Non-pigmented ciliary epithelial cell (primary cell): ENCODE measurements around the gene ARHGEF11.

ENCODE experiments used
- DNase-seq: peaks from one replicate; pipeline ENCODE4 v3.0.0-alpha.2; 2010; ENCODE audit warnings: low read depth

Gene ARHGEF11

DNA sequence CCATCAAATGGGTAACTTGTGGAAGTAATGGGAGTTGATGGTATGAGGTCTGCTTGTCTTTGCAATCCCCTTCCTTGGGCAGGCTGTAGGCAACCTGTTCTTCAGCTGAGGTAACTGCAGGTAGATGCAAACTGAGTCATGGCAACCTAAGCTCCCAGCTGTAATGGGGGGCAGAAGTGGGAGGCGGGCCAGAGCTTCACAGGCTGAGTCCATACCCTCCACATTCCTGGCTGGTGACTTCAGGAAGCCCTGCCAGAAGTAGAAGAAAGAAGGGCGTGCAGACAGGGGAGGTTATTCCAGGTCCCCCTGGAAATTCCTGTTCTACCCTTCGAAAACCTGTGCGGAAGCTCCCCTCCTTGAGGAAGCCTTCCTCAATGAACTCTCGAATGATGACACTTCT is 44.9 kb downstream of the ARHGEF11 start:
- no peak for DNase-seq

DNA sequence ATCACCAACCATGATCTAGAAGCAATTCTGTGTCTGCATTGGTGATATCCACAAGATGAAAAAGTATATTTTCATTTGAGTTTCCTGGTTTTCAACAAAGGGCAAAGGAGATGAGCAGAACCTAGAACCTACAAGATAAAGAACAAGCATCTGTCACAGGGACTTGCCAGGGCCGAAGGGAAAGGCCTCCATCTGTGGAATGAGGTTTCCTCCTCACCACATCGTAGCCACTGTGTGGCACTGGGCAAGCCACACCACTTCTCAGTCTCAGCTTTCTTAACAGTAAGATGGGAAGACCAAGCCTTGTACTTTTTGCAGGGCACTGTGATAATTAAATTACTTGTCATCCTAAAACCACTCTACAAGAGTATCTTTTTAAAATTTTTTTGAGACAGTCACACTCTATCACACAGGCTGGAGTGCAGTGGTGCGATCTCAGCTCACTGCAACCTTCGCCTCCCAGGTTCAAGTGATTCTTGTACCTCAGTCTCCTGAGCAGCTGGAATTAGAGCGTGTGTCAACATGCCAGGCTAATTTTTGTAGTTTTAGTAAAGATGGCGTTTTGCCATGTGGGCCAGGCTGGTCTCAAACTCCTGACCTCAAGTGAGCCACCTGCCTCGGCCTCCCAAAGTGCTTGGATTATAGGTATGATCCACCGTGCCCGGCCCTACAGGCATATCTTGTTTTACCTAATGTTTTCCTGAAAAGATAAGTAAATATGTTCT is 45.8 kb downstream of the ARHGEF11 start:
- DNase-seq = no peak

DNA sequence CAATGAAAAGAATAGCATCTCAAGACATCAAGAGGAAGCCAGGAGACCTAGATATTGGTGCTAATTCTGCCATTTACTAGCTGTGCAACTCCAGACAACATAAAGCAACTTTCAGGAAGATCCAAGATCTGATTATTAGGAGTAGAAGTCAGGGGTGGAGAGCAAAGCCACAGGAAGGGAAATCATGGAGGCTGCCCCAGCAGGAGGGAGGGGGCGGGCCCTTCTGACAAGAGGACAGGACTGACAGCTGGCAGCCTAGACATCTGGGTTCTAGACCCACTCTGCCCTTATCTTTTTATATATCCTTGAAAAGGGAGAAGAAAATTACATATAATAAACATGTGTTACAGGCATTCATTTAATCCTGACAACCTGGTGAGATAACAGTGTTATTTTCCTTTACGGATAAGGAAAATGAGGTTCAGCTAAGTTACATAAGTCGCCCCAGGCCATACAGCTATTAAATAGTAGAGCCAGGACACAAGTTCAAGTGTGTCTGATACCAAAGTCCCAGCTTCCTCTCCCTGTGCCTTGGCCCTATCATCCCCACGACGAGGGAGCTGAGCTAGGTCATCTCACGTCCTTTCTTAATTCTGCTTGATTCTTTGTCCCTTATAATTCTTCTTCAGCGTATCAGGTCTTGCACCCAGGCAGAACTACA is 46.6 kb downstream of the ARHGEF11 start:
- no peak for DNase-seq

DNA sequence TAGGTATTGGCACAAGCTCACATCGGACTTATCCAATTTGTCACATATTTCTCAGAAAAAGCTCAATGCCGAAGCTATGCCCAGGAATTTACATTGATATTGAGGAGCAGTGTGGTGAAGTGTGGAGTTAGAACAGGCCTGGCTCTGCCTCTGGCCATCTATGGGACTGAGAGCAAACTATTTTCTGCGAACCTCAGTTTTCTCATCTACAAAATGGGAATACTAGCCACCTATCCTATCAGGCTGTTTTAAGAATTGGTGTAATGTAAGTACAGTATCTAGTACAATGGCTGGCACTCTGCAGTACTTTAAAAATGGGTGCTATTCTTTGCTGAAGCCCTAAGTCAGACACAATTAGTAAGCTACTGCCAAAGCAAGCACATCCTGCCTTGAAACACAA is 47.2 kb downstream of the ARHGEF11 start:
- DNase-seq = no peak

DNA sequence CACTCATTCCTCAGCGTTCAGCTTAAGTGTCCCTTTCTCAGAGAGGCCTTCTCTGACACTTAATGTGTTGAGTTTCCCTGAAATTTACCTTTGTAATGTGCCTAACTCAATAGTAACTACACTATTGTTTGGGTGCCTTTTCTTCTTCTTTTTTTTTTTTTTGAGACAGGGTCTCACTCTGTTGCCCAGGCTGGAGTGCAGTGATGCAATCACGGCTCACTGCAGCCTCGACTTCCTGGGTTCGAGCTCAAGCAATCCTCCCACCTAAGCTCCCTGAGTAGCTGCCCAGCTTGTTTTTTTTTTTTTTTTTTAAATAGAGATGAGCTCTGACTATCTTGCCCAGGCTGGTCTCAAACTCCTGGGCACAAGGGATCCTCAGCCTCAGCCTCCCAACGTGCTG is 50.1 kb downstream of the ARHGEF11 start:
- no peak for DNase-seq

DNA sequence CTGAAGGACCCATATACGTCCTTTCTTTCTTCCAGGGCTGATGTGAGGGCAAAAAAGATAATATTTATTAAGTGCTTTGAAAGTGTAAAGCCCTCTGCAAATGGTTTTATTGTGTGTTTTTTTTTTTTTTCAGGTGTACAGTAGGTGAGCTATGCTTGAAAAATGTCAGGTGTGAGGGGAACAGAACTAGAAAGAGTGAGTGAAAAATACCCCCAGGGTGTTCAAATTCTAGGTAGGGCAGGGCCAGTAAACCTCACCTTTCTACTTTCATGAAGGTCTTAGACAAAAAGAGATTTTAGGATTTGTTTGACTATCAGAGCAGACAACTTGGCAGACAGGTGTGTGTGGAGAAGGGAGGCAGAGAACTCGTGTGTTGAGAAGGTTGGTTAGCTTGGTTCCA is 51.3 kb downstream of the ARHGEF11 start:
- DNase-seq = no peak

DNA sequence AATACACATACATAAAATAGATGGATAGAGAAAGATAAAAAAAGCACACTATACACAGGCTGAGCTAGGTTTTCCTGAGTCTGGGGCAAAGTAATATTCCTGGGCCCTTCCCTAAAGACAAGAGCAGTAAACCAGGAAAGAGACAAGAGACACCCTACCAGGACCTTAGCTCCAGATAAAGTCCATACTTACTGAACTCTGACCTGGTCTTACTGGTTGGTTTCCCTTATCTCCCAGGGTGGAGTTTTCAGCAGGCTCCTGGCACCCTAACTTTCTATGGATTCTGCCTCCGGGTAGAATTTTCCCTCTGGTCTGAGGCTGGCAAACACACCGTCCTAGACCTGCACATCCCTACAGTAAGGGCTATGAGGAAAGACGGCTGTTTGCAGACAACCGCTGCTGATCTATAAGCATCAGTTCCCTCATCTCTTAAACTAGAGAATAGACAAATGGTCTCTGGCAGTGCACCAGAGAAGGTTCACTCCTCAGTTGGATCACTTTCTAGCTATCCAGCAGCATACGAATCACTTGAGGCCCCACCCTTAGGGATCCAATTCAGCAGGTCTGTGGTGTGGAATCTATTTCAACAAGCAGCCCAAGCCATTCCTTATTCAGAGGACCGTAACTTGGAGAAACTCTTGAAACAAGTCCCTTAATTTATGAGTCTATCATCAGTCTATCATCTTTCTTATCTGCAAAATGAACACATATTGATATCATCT is 52.0 kb downstream of the ARHGEF11 start:
- DNase-seq = no peak

DNA sequence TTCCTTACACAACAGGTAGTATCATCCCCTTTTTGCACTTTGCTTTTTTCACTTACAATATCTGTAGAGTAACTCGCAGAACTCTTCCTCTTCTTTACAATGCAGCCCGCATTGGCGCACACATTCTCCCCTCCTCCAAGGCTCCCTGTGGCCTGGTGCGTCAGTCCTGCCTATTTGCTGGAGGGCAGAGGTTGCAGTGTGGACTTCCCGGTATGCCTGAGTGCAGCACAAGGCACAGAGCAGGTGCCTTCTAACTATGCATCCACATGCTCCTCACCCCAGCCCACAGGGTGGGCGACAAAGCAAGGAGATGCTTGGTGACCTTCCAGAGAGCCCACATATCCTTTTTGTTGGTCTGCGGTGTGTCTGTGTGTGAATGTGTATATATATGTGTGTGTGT is 53.3 kb downstream of the ARHGEF11 start:
- DNase-seq = no peak

DNA sequence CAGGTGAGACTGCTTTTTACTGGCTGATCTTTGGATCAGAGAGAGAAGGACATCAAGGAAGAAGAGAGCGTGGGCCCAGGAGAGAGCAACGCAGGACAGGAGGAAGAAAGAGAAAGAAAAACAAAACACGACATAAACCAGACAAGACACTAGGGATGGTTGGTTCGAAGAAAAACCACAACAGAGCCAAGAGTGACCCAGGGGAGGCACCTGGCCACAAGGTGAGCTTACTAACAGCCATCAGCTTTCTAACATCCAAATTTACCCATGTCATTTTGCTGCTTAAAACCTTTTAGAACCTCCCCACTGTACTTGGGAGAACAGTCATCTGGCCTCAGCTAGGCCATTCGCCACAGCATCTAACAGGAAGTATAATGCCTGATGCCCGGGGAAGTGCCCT is 57.8 kb downstream of the ARHGEF11 start:
- no peak for DNase-seq

DNA sequence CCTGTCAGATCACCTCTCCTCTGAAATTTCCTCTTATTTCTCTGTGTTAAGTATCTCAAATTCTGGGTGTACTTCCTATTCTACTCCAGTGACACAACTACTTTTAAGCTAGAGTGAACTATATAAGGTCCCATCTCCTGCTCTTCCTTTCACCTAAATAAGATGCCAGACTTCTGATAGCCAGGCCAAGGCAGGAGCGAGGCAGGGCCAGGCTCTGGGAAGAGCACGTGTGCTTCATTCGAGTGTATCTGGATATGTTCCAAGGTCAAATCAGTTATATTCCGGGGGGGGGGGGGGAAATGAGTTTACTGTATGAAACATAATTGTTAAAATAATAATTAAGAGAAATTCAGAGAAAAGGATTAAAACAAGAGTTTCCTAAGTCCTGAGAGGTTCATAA is 65.0 kb downstream of the ARHGEF11 start:
- DNase-seq = no peak

DNA sequence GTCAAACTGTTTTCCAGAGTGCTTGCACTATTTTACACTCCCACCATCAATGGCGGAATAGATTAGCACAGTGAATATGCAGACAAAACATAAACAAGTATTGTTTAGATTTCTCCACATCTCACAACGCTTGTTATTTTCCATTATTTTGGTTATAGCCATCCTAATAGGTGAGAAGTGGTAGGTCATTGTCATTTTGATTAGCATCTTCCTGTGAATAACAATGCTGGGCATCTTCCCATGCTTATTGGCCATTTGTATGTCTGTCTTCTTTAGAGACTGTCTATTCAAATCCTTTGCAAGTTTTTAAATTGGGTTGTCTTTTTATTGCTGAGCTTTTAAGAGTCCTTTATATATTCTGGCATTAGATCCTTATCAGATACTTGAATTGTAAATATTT is 70.5 kb downstream of the ARHGEF11 start:
- no peak for DNase-seq

DNA sequence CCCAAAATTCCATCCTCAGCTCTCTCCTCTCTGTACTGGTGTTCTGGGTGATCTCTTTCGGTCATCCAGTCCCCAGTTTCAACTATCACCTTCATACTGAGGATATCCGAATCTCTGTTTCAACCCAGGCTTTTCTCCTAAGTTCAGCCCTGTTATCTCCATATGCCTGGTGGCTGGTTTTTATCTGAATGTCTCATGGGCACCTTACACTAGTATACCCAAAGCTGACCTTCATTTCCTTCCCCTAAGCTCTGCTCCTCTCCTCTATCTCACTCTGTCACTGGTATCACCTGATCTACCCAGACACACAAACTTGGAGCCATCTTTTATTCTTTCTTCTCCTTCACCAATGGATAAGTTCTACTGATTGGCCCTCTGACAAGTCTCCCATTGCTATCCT is 72.1 kb downstream of the ARHGEF11 start:
- DNase-seq = no peak

DNA sequence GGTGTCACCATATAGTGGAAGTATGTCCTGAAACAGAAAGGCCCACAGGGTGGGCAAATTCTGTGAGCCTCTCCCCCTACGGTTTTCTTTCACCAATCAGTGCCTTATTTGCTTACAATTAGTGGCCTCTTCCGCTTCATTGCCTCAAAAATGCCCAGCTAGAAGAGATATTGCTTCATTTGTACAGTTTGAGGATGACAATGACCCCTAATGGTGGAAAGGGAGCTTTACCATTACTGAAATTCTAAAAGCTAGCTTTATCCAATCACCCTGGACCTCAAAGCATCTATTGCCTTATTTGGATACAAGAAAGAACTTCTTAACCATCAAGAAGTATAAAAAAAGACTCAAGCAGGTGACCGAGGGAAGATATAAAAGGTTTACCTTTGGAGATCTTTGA is 75.5 kb downstream of the ARHGEF11 start:
- DNase-seq = no peak

DNA sequence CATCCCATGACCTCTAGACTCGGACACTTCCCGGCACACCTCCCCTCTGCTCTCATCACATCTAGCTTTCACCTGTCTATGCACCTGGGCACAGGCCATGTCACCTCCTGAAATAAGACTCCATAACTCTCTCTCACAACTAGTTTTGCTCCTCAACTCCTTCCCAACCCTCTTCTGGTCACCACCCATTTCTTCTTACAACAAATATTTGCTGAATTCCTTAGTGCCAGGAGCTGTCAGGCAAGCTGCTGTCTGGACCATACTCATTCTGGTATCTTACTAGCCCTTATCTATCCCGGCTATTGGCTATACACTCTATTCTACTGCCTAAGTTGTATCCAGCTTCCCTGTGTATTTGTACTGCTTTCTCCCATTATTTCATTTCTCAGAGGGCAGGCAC is 76.0 kb downstream of the ARHGEF11 start:
- no peak for DNase-seq

DNA sequence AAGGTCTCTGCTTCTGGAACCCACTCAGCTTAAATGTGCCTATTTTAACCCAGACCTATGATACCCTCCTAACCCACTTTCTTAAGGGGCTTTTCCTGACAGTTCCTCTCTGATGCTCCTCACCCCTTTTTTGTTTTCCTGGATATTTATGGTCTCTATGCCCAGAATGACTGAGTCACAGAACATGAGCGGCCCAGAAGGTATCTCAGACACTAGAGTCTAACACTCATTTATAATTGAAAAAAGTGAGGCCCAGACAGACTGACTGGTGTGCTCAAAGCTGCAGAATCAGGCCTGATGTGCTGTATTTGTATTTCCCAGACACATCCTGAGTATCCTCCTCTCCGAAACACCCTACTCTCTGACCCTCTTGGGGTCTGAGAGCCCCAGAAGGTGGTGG is 81.1 kb downstream of the ARHGEF11 start:
- DNase-seq = no peak

DNA sequence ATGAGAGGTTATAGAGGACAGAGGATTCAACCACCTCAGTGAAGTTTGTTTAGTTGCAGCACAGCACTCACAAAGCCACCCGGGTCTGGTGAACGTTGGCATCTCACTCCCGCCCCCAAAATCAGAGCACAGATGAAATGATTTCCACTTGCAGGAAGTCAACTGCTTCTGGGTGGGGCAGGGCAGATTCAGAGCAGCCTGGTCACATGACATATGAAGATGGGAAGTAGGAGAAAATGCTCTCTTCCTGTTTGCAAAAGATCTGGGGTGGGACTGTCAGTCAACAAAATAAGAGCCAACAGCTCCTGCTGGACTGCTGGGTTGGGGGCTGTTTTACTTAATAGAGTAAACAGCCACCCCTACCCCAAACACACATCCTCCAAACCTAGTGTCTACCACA is 81.9 kb downstream of the ARHGEF11 start:
- no peak for DNase-seq

DNA sequence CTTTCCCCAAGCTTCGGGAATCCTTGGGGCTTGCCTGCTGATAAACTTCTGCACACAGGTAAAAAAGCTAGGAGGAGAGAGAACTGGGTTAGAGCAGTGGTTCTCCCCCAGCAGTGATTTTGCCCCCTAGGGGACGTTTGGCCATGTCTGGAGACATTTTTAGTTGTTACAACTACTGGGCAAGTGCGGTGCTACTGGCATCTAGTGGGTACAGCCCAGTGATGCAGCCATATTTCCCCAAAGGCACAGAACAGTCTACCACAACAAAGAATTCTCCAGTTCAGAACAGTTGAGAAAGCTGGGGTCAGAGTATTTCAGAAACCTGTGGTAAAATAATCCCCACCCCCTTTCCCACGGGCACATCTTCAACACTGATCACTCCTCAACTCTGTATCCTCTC is 83.8 kb downstream of the ARHGEF11 start:
- DNase-seq = no peak

DNA sequence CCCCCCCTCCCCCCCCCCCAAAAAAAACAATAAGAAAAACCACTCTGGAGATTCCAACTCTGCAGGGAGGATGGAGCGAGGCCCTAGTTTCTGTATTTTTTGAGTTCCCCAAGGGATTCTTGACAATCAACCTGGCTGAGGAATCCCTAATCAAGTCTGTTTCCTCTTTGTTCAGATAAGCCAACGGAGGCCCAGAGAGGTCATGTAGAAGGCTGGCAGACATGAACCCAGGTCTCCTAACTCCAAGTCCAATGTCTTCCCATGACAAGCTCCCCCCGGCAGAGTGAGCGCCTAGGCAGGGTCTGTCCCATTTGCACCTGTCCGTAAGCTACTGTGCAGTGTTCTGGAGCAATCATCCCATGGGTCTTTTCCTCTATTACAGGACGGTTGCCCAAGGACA is 85.6 kb downstream of the ARHGEF11 start:
- no peak for DNase-seq

DNA sequence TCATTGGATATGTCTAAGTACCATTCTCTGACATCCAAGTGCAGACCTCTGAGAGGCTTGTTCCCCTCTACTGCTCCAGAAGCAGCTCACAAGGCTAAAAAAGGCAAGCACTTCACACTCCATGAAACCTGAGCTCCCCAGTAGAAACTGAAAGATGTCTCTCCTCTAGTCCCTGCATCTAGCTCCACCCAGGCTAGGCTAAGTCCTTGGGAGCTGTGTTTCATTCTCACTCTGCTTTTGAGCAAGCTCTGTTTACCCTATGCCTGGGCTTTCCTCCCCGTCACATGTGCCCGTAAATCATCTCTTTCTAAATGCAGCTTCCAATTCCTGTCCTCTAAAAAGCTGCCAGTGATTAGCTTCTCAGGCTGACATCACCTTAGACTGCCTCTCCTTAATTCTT is 86.1 kb downstream of the ARHGEF11 start:
- peak; percentile 6 for DNase-seq

DNA sequence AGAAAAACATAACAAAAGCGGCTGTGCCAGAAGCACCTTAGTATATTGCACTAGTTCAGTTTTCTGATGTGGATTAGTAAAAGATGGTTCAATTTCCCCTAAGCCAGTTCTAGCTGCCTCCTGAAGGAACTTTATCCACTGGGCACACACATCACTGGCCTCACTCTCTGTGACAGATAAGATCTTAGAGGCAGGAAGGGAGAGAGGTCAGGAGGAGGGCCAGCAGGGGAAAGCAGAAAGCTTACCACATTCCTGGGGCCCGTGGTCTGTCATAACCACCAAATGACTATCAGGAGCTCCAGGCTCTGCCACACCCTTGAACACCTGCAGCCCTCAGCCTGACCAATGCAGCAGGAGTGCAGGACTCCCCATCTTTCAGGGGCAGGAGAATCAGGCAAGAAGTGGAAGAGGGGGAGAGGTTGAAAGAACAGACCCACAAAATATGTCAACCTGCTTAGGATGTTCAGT is 87.3 kb downstream of the ARHGEF11 start:
- DNase-seq = no peak

DNA sequence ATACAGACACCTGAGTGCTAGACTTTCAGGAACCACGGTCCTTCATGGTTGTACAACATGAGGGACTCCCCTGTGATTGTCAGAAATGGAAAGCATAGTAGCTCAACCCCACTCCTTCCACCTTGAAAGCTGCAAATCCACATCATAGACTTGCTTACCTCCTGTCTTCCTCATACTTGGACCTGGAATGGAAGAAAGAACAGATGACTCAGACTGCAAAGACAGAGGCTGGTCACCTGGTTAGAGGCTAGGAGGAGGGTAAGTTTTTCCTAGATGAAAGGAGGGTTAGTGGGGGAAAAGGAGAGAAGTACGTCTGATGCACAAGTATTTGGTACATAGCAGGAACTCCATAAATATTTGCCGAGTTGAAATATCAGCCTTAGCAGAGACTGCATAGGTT is 87.9 kb downstream of the ARHGEF11 start:
- no peak for DNase-seq

DNA sequence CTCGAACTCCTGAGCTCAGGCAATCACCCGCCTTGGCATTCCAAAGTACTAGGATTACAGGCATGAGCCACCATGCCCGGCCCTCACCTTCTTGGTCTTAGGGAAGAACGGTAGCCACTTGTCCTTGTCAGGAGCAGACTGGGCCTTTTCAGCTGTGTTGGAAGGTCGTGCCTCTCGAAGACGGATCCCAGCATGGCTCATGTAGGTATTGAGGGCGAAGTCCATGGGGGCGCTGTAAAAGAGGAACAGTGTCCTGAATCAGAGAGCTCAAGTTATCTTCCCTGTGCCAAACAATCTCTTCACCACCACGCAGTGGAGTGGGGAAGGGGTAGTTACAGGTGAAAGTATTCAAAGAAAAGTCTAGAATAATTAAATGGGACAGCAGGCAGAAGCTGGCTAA is 89.2 kb downstream of the ARHGEF11 start:
- DNase-seq = no peak

DNA sequence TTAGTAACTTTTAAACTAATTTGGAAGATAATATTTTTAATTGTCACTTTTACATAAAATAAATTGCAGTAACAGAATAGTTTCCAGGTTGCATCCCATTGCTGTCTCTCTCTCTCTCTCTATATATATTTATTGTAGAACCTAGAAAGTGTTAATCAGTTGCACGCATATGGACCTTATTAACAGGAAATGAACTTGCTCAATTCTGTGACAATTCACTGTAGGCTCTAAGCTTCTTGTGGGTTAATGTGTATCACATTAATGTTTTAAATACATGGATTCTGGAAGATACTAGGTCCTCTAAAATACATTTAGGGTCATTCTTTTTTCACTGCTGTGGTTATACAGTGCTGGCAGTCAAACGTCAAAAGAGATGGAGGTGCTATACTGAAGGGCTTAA is 92.0 kb downstream of the ARHGEF11 start:
- no peak for DNase-seq
